ENCODE measurements around the gene EDIL3. TPM values are rescaled to one million over a fixed set of nuclear protein-coding genes. Genes with fewer than 3 reads are reported as not detected.

The EDIL3 gene
- total RNA-seq, 2 experiments from 2014 or later = not detected

DNA sequence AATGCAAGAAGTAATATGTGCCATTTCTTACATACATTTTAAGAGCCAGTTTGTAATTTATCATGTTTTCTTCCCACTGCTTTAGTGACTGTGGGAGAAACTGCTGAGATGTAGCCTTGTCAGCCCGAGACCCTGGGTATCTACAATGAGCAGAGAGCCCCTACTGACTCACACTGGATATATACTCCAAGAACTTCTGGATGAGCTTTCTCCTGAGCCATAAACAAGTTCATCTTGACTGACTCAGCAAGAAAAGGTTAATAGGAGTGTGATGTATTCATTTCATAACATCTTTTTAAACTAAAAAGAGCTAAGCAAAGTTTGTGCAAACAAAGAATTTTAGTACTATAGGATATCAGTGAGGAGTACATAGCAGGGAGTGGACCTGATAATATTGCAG is 182.5 kb downstream of the EDIL3 start:
- H3K79me2 ChIP-seq (ENCODE audit: insufficient read depth, low read depth, low read length) = no peaks in the 10 kb centered on the region
- no peak overlapping the region for H3K27ac ChIP-seq (ENCODE audit: low read depth, low read length, poor library complexity, severe bottlenecking)
- DNase-seq (ENCODE audit: low spot score) = no peak
- CTCF ChIA-PET (ENCODE audit: unreplicated experiment) = no interaction called here
- no peak overlapping the region for H3K4me3 ChIP-seq (ENCODE audit: low read depth, low read length, poor library complexity, severe bottlenecking)
- H3K36me3 ChIP-seq (ENCODE audit: insufficient read depth, low read length) = no peaks in the 10 kb centered on the region
- no peaks in the 10 kb centered on the region for H3K4me1 ChIP-seq (ENCODE audit: insufficient read depth, low read length, poor library complexity, severe bottlenecking)
- intact Hi-C loops (cut with micrococcal nuclease; ENCODE audit: unreplicated experiment) = no loop called here
- no TSS peak for BruUV-seq (replicated peaks)
- no peak overlapping the region for H2AFZ ChIP-seq (ENCODE audit: low read length)
- no peaks in the 10 kb centered on the region for H3K9me2 ChIP-seq (ENCODE audit: insufficient read depth, low read length)
- H3K9me3 ChIP-seq (ENCODE audit: low read length) = no peaks in the 10 kb centered on the region
- POLR2A ChIA-PET = interaction anchor here (0.9 kb wide), 1 partner anchor 11 kb away, joined by 3 read pairs; no protein-coding TSS in a partner anchor
- no peak overlapping the region for H3K4me2 ChIP-seq (ENCODE audit: low read length)
- TF ChIP-seq, protein P1, sequence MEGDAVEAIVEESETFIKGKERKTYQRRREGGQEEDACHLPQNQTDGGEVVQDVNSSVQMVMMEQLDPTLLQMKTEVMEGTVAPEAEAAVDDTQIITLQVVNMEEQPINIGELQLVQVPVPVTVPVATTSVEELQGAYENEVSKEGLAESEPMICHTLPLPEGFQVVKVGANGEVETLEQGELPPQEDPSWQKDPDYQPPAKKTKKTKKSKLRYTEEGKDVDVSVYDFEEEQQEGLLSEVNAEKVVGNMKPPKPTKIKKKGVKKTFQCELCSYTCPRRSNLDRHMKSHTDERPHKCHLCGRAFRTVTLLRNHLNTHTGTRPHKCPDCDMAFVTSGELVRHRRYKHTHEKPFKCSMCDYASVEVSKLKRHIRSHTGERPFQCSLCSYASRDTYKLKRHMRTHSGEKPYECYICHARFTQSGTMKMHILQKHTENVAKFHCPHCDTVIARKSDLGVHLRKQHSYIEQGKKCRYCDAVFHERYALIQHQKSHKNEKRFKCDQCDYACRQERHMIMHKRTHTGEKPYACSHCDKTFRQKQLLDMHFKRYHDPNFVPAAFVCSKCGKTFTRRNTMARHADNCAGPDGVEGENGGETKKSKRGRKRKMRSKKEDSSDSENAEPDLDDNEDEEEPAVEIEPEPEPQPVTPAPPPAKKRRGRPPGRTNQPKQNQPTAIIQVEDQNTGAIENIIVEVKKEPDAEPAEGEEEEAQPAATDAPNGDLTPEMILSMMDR (conservative IDR thresholded peaks at IDR 0.05; ENCODE audit: low read length) = no peak
- no peak for TF ChIP-seq EZH2phosphoT487 (IDR thresholded peaks at IDR 0.05; ENCODE audit: borderline replicate concordance, low read depth, low read length)
- no peaks in the 10 kb centered on the region for H4K20me1 ChIP-seq (ENCODE audit: insufficient read depth, low read length)

GRCh38 chr5:84197538-84197937 is 187.1 kb downstream of the EDIL3 start:
- no peaks in the 10 kb centered on the region for H3K4me1 ChIP-seq (ENCODE audit: insufficient read depth, low read length, poor library complexity, severe bottlenecking)
- H3K4me2 ChIP-seq (ENCODE audit: low read length) = no peak overlapping the region
- ChIA-PET POLR2A (interaction anchor here (0.6 kb wide), 2 partner anchors 547 to 1879 kb away, joined by 3 to 4 read pairs; no protein-coding TSS in a partner anchor), CTCF (ENCODE audit: unreplicated experiment) (no interaction called here)
- TF ChIP-seq, protein P1 (conservative IDR thresholded peaks at IDR 0.05; ENCODE audit: low read length) = no peak
- no peak for TF ChIP-seq EZH2phosphoT487 (IDR thresholded peaks at IDR 0.05; ENCODE audit: borderline replicate concordance, low read depth, low read length)
- no peaks in the 10 kb centered on the region for H3K9me2 ChIP-seq (ENCODE audit: insufficient read depth, low read length)
- no peaks in the 10 kb centered on the region for H3K79me2 ChIP-seq (ENCODE audit: insufficient read depth, low read depth, low read length)
- H3K36me3 ChIP-seq (ENCODE audit: insufficient read depth, low read length) = no peaks in the 10 kb centered on the region
- H4K20me1 ChIP-seq (ENCODE audit: insufficient read depth, low read length) = no peaks in the 10 kb centered on the region
- no TSS peak for BruUV-seq (replicated peaks)
- H3K27ac ChIP-seq (ENCODE audit: low read depth, low read length, poor library complexity, severe bottlenecking) = no peak overlapping the region
- intact Hi-C loops (cut with micrococcal nuclease; ENCODE audit: unreplicated experiment) = no loop called here
- no peak overlapping the region for H2AFZ ChIP-seq (ENCODE audit: low read length)
- no peak overlapping the region for H3K4me3 ChIP-seq (ENCODE audit: low read depth, low read length, poor library complexity, severe bottlenecking)
- DNase-seq (ENCODE audit: low spot score) = no peak
- no peaks in the 10 kb centered on the region for H3K9me3 ChIP-seq (ENCODE audit: low read length)

GRCh38 chr5:84191281-84191680 is 193.4 kb downstream of the EDIL3 start:
- DNase-seq (ENCODE audit: low spot score) = no peak
- no peaks in the 10 kb centered on the region for H3K79me2 ChIP-seq (ENCODE audit: insufficient read depth, low read depth, low read length)
- ChIA-PET POLR2A (interaction anchor here (0.9 to 1.3 kb wide), 2 partner anchors 11 to 58 kb away, joined by 3 to 5 read pairs; no protein-coding TSS in a partner anchor), CTCF (ENCODE audit: unreplicated experiment) (no interaction called here)
- no peaks in the 10 kb centered on the region for H4K20me1 ChIP-seq (ENCODE audit: insufficient read depth, low read length)
- no peak overlapping the region for H3K4me2 ChIP-seq (ENCODE audit: low read length)
- H3K36me3 ChIP-seq (ENCODE audit: insufficient read depth, low read length) = no peaks in the 10 kb centered on the region
- no peaks in the 10 kb centered on the region for H3K4me1 ChIP-seq (ENCODE audit: insufficient read depth, low read length, poor library complexity, severe bottlenecking)
- no peak overlapping the region for H3K27ac ChIP-seq (ENCODE audit: low read depth, low read length, poor library complexity, severe bottlenecking)
- intact Hi-C loops (cut with micrococcal nuclease; ENCODE audit: unreplicated experiment) = no loop called here
- no TSS peak for BruUV-seq (replicated peaks)
- H2AFZ ChIP-seq (ENCODE audit: low read length) = no peak overlapping the region
- no peaks in the 10 kb centered on the region for H3K9me2 ChIP-seq (ENCODE audit: insufficient read depth, low read length)
- no peak for TF ChIP-seq EZH2phosphoT487 (IDR thresholded peaks at IDR 0.05; ENCODE audit: borderline replicate concordance, low read depth, low read length)
- TF ChIP-seq, protein P1 (conservative IDR thresholded peaks at IDR 0.05; ENCODE audit: low read length) = no peak
- H3K9me3 ChIP-seq (ENCODE audit: low read length) = no peaks in the 10 kb centered on the region
- no peak overlapping the region for H3K4me3 ChIP-seq (ENCODE audit: low read depth, low read length, poor library complexity, severe bottlenecking)
